HCT116 (cell line): ENCODE data around the gene SLC13A4. TPM values are rescaled to one million over a fixed set of nuclear protein-coding genes. Genes with fewer than 3 reads are reported as not detected.

Experiments used
- ATAC-seq: fragments of 200-7000 bp; cut with Tn5 transposase; 2 replicates; pipeline ENCODE4 v1.9.1; 2020; ENCODE audit warnings: mild to moderate bottlenecking, moderate library complexity
- BruUV-seq: library from RNA; stranded (reverse); fragments of 400-500 nt; replicated peaks from 2 replicates; lab custom pipeline; 2021; lab: Mats Ljungman, UMichigan
- CTCF ChIA-PET: fragments of 300-600 bp; sonication (Branson Sonifier 250); formaldehyde crosslinking; loops from one replicate; lab custom pipeline; 2021; ENCODE audit warnings: antibody characterized with exemption; lab: Charles Lee
- POLR2A ChIA-PET: fragments of 300-600, 350-600 bp; sonication (Branson Sonifier 250); formaldehyde crosslinking; loops from one replicate; lab custom pipeline; 2021; ENCODE audit warnings: antibody characterized with exemption; lab: Charles Lee
- RAD21 ChIA-PET, 2 experiments: fragments of 300-600 bp; sonication (Branson Sonifier 250); formaldehyde crosslinking; loops; one replicate each; lab custom pipeline; 2023; ENCODE audit warnings: low total read pairs in 2 of 2; ENCODE audit not compliant: uncharacterized antibody in 2 of 2, unreplicated experiment in 2 of 2, low non-redundant PET in 1 of 2; lab: Charles Lee
- DNase-seq: peaks from one replicate; pipeline ENCODE4 v3.0.0-alpha.2; 2010; ENCODE audit warnings: low read depth, low spot score
- H2AFZ ChIP-seq: fragments of 200-600 bp; shearing (Covaris generic), sonication (generic); 2 replicates; pipeline ENCODE4 v1.6.1; 2017; ENCODE audit warnings: low read depth, mixed run types, mixed read lengths, antibody characterized with exemption, low read length; ENCODE audit not compliant: poor library complexity, severe bottlenecking
- H3K27ac ChIP-seq: 2 replicates; pipeline ENCODE4 v1.5.1; 2012; ENCODE audit warnings: low read depth, low read length
- H3K27me3 ChIP-seq: fragments of 200-600 bp; sonication (generic); 2 replicates; pipeline ENCODE4 v1.6.1; 2016; ENCODE audit warnings: mixed run types, low read length, mixed read lengths; ENCODE audit not compliant: insufficient read depth
- H3K36me3 ChIP-seq, 2 experiments: fragments of 200-500 bp in 1 of 2; fragments of 200-600 bp in 1 of 2; sonication (Bioruptor generic) in 1 of 2; sonication (generic) in 1 of 2; 2 replicates each; pipeline versions ENCODE4 v1.5.1 to v1.6.1; 2014 to 2016; ENCODE audit warnings: low read length in 2 of 2, inconsistent platforms in 1 of 2, mixed read lengths in 1 of 2, mixed run types in 1 of 2; ENCODE audit not compliant: insufficient read depth in 2 of 2, control insufficient read depth in 1 of 2
- H3K4me1 ChIP-seq, 2 experiments: fragments of 200-600 bp in 1 of 2; sonication (generic) in 1 of 2; 2 replicates each; pipeline versions ENCODE4 v1.5.1 to v1.6.1; 2012 to 2017; ENCODE audit warnings: low read length in 2 of 2, inconsistent platforms in 1 of 2, mild to moderate bottlenecking in 1 of 2, mixed read lengths in 1 of 2, mixed run types in 1 of 2, moderate library complexity in 1 of 2; ENCODE audit not compliant: insufficient read depth in 2 of 2, control insufficient read depth in 1 of 2
- H3K4me2 ChIP-seq: fragments of 200-600 bp; sonication (generic); 2 replicates; pipeline ENCODE4 v1.6.1; 2017; ENCODE audit warnings: mixed run types, low read length, mixed read lengths
- H3K4me3 ChIP-seq, 2 experiments: fragments of 200-600 bp in 1 of 2; sonication (generic) in 1 of 2; replicated peaks in 1 of 2; 2 replicates each; pipeline ENCODE4 v1.5.1; 2011 to 2016; ENCODE audit warnings: low read length in 2 of 2, control low read depth in 1 of 2, low read depth in 1 of 2, mild to moderate bottlenecking in 1 of 2, mixed read lengths in 1 of 2, mixed run types in 1 of 2
- H3K79me2 ChIP-seq: fragments of 200-600 bp; sonication (generic); 2 replicates; pipeline ENCODE4 v1.6.1; 2017; ENCODE audit warnings: mild to moderate bottlenecking, mixed run types, low read length, moderate library complexity, mixed read lengths; ENCODE audit not compliant: insufficient read depth
- H3K9ac ChIP-seq: fragments of 200-600 bp; sonication (generic); 2 replicates; pipeline ENCODE4 v1.6.1; 2016; ENCODE audit warnings: low read length, mixed read lengths
- H3K9me2 ChIP-seq: fragments of 200-600 bp; sonication (generic), shearing (Covaris generic); 2 replicates; pipeline ENCODE4 v1.6.1; 2017; ENCODE audit warnings: mixed run types, mild to moderate bottlenecking, moderate library complexity; ENCODE audit not compliant: insufficient read depth
- H3K9me3 ChIP-seq, 2 experiments: fragments of 200-500 bp in 1 of 2; fragments of 200-600 bp in 1 of 2; sonication (Bioruptor generic) in 1 of 2; sonication (generic) in 1 of 2; 2 replicates each; pipeline ENCODE4 v1.6.1; 2014 to 2017; ENCODE audit warnings: low read length in 2 of 2, mixed read lengths in 2 of 2, inconsistent platforms in 1 of 2, low read depth in 1 of 2, mild to moderate bottlenecking in 1 of 2, mixed run types in 1 of 2, moderate library complexity in 1 of 2; ENCODE audit not compliant: control insufficient read depth in 1 of 2, insufficient read depth in 1 of 2
- H4K20me1 ChIP-seq: fragments of 200-600 bp; sonication (generic), shearing (Covaris generic); 2 replicates; pipeline ENCODE4 v1.6.1; 2017; ENCODE audit warnings: mixed run types, mild to moderate bottlenecking, moderate library complexity; ENCODE audit not compliant: insufficient read depth
- ELF1 ChIP-seq: IDR thresholded peaks from 2 replicates; pipeline ENCODE4 v1.6.1; 2012; ENCODE audit warnings: low read depth, borderline replicate concordance
- EZH2phosphoT487 ChIP-seq: fragments of 200-600 bp; IDR thresholded peaks from 2 replicates; pipeline ENCODE4 v1.6.1; 2018; ENCODE audit warnings: antibody characterized with exemption, borderline replicate concordance
- POLR2A ChIP-seq: IDR thresholded peaks from 2 replicates; pipeline ENCODE4 v1.7.0; 2011; ENCODE audit warnings: borderline replicate concordance; ENCODE audit not compliant: insufficient read depth, insufficient read length; ENCODE audit errors: extremely low read depth
- RAD21 ChIP-seq: IDR thresholded peaks from 2 replicates; pipeline ENCODE4 v1.6.1; 2012; ENCODE audit warnings: low read depth, mild to moderate bottlenecking
- SP1 ChIP-seq: IDR thresholded peaks from 2 replicates; pipeline ENCODE4 v1.6.1; 2012; ENCODE audit warnings: low read depth
- ZNF274 ChIP-seq: fragments of 200-500 bp; sonication (Bioruptor generic); IDR thresholded peaks from 2 replicates; pipeline ENCODE4 v1.6.1; 2014; ENCODE audit warnings: mild to moderate bottlenecking, low read depth, low read length, inconsistent platforms
- intact Hi-C: fragments of 100-400 bp; cut with micrococcal nuclease; formaldehyde crosslinking; loops from 2 replicates; pipeline ENCODE4 v1.10.0; 2022
- total RNA-seq: library from RNA; stranded (reverse); gene quantifications from one replicate; pipeline ENCODE4 v1.2.1, GENCODE V29; 2021; ENCODE audit not compliant: unreplicated experiment
- TF ChIP-seq, protein P1 (sequence below), 3 experiments: fragments of 200-600 bp in 1 of 3; sonication (generic) in 1 of 3; IDR thresholded peaks in 2 of 3; conservative IDR thresholded peaks in 1 of 3; 2 replicates each; pipeline ENCODE4 v1.5.1; 2012 to 2017; ENCODE audit warnings: low read depth in 2 of 3, low read length in 2 of 3, antibody characterized with exemption in 1 of 3, borderline replicate concordance in 1 of 3, control low read depth in 1 of 3, mild to moderate bottlenecking in 1 of 3, mixed read lengths in 1 of 3, mixed run types in 1 of 3, moderate library complexity in 1 of 3; ENCODE audit not compliant: insufficient read depth in 1 of 3
- TF ChIP-seq, protein P2 (sequence below): IDR thresholded peaks from 2 replicates; pipeline ENCODE4 v1.6.1; 2012
- TF ChIP-seq, protein P3 (sequence below): IDR thresholded peaks from 2 replicates; pipeline ENCODE4 v1.6.1; 2011; ENCODE audit warnings: mild to moderate bottlenecking, low read length, moderate library complexity; ENCODE audit not compliant: insufficient replicate concordance; ENCODE audit errors: extremely low read depth

The SLC13A4 gene
- total RNA-seq, 1 experiment from 2014 or later: 0.30 TPM

DNA sequence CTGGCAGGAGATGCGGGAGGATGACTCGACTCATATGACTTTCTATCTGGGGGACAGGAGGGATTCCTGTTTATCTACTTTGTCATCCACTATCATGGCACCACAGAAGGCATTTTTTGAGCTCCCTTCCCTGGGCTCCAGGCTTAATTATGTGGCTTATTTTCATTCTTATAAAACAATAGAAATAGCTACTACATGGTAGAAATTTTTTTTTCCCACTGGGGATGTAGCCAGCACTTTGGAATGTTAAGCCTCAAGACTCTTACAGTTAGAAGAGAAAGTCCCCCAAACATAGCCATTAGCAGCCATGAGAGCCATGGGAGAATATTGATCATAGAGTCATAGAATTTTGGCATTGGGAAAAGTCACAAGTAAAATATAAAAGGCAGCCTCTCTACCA, 35.3 kb upstream of the SLC13A4 start:
- H3K9me2 ChIP-seq: no peaks in the 10 kb centered on the region
- no TSS peak for BruUV-seq
- TF ChIP-seq SP1 (no peak), ELF1 (no peak)
- TF ChIP-seq, protein P1, sequence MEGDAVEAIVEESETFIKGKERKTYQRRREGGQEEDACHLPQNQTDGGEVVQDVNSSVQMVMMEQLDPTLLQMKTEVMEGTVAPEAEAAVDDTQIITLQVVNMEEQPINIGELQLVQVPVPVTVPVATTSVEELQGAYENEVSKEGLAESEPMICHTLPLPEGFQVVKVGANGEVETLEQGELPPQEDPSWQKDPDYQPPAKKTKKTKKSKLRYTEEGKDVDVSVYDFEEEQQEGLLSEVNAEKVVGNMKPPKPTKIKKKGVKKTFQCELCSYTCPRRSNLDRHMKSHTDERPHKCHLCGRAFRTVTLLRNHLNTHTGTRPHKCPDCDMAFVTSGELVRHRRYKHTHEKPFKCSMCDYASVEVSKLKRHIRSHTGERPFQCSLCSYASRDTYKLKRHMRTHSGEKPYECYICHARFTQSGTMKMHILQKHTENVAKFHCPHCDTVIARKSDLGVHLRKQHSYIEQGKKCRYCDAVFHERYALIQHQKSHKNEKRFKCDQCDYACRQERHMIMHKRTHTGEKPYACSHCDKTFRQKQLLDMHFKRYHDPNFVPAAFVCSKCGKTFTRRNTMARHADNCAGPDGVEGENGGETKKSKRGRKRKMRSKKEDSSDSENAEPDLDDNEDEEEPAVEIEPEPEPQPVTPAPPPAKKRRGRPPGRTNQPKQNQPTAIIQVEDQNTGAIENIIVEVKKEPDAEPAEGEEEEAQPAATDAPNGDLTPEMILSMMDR (IDR thresholded peaks at IDR 0.05 in 2 of 3, conservative IDR thresholded peaks at IDR 0.05 in 1 of 3; ENCODE audit: borderline replicate concordance in 1 of 3, insufficient read depth in 1 of 3, low read depth in 2 of 3, low read length in 2 of 3): no peak
- TF ChIP-seq, protein P2, sequence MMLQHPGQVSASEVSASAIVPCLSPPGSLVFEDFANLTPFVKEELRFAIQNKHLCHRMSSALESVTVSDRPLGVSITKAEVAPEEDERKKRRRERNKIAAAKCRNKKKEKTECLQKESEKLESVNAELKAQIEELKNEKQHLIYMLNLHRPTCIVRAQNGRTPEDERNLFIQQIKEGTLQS: no peak
- ChIA-PET POLR2A (no interaction called here), RAD21 (no interaction called here), CTCF (no interaction called here)
- H3K4me2 ChIP-seq: no peak overlapping the region
- H2AFZ ChIP-seq: no peak overlapping the region
- H4K20me1 ChIP-seq: no peaks in the 10 kb centered on the region
- intact Hi-C loops: no loop called here
- H3K9ac ChIP-seq: no peak overlapping the region
- no peaks in the 10 kb centered on the region for H3K9me3 ChIP-seq
- no peaks in the 10 kb centered on the region for H3K79me2 ChIP-seq
- no peak for DNase-seq
- H3K4me1 ChIP-seq: peaks cover 0 to 10% of the 10 kb centered on the region in 2 experiments; a peak in 1 of 4 replicates
- H3K27ac ChIP-seq: no peak overlapping the region
- no peak for ATAC-seq
- H3K27me3 ChIP-seq: no peaks in the 10 kb centered on the region
- no peaks in the 10 kb centered on the region for H3K36me3 ChIP-seq
- no peak overlapping the region for H3K4me3 ChIP-seq

DNA sequence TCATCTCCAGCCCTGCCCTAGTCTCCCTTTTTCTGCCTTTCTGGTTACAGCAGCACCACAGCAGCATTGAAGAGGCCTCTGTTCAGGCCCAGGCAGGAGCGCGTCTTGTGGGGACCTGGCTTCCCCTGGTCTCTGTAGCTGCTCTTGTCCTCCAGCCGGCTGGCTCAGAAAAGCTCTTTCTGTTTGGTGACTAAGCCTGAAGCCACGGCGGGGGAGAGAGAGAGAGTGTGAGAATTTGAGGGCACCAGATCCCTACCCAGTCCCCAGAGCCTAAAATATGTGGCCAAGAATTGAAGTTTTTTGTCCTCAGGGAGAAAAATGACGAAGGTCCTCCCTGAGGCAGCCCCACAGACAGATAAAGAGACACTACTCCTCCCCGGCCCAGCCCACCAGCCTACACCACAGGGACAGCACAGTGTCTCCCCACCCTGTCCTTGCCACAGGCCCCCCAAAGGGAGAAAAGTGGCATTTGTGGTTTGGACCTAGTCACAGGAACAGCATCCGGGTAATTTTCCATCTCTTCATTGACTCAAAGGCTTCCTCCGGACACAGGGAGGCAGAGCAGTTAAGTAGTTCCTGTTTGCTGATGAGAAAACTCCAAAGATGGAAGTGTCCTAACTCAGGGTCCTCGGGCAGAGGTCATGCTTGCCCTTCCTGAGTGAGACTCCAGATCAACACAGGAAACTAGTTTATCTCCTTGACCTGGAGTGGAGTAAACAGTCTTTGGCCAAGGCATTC, 33.9 kb upstream of the SLC13A4 start:
- H3K27ac ChIP-seq: no peak overlapping the region
- TF ChIP-seq, protein P3, sequence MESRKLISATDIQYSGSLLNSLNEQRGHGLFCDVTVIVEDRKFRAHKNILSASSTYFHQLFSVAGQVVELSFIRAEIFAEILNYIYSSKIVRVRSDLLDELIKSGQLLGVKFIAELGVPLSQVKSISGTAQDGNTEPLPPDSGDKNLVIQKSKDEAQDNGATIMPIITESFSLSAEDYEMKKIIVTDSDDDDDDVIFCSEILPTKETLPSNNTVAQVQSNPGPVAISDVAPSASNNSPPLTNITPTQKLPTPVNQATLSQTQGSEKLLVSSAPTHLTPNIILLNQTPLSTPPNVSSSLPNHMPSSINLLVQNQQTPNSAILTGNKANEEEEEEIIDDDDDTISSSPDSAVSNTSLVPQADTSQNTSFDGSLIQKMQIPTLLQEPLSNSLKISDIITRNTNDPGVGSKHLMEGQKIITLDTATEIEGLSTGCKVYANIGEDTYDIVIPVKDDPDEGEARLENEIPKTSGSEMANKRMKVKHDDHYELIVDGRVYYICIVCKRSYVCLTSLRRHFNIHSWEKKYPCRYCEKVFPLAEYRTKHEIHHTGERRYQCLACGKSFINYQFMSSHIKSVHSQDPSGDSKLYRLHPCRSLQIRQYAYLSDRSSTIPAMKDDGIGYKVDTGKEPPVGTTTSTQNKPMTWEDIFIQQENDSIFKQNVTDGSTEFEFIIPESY: no peak
- no peak for TF ChIP-seq POLR2A
- TF ChIP-seq, protein P1 (IDR thresholded peaks at IDR 0.05 in 2 of 3, conservative IDR thresholded peaks at IDR 0.05 in 1 of 3; ENCODE audit: borderline replicate concordance in 1 of 3, insufficient read depth in 1 of 3, low read depth in 2 of 3, low read length in 2 of 3): no peak
- TF ChIP-seq RAD21: no peak
- TF ChIP-seq SP1: no peak
- no peak for TF ChIP-seq EZH2phosphoT487
- no peak for TF ChIP-seq ZNF274

More for the DNA sequence above, 33.9 kb upstream of the SLC13A4 start:
- no peaks in the 10 kb centered on the region for H3K27me3 ChIP-seq
- CTCF ChIA-PET: no interaction called here
- H2AFZ ChIP-seq: no peak overlapping the region
- H4K20me1 ChIP-seq: no peaks in the 10 kb centered on the region
- H3K9ac ChIP-seq: no peak overlapping the region
- ATAC-seq (no peak), DNase-seq (no peak)
- H3K4me3 ChIP-seq: no peak overlapping the region
- peaks cover 0 to 10% of the 10 kb centered on the region in 2 experiments; a peak in 1 of 4 replicates for H3K4me1 ChIP-seq
- BruUV-seq: no TSS peak
- H3K79me2 ChIP-seq: no peaks in the 10 kb centered on the region
- POLR2A ChIA-PET: no interaction called here
- RAD21 ChIA-PET: no interaction called here
- H3K9me2 ChIP-seq: no peaks in the 10 kb centered on the region
- intact Hi-C loops: no loop called here
- H3K9me3 ChIP-seq: peaks cover 0 to 4% of the 10 kb centered on the region in 2 experiments; a peak in 1 of 4 replicates
- H3K36me3 ChIP-seq: no peaks in the 10 kb centered on the region
- no peak overlapping the region for H3K4me2 ChIP-seq
